ENCODE results near the gene GNAT1. TPM values are rescaled to one million over a fixed set of nuclear protein-coding genes. Genes with fewer than 3 reads are reported as not detected.

GNAT1 gene
- total and polyA plus RNA-seq, 2 of the 13 experiments (the other 11 are each of a cell fraction or from before 2014, with no cell fraction given) = 0.15 TPM; not detected in 1

GRCh38 chr3:50158530-50159146, 32.8 kb upstream of the GNAT1 start:
- Histone ChIP-seq H3K4me2 (ENCODE audit: low read depth, low read length) (no peak overlapping the region), H4K20me1 (ENCODE audit: insufficient read depth, low read length) (no peaks in the 10 kb centered on the region), H3K27me3 (ENCODE audit: control insufficient read depth in 1 of 2, insufficient read depth in 2 of 2, low read length in 2 of 2) (peaks cover 0 to 8% of the 10 kb centered on the region in 2 experiments; a peak in 2 of 5 replicates), H3K4me1 (ENCODE audit: insufficient read depth, low read length) (peaks cover 63% of the 10 kb centered on the region), H3K9me3 (ENCODE audit: low read length) (no peaks in the 10 kb centered on the region), H3K27ac (ENCODE audit: extremely low read length, insufficient read depth, low read length) (no peak overlapping the region), H2AFZ (ENCODE audit: low read length) (no peak overlapping the region), H3K79me2 (ENCODE audit: insufficient read depth, low read length) (peaks cover 9% of the 10 kb centered on the region), H3K4me3 (replicated peaks in 1 of 3; ENCODE audit: insufficient read depth in 1 of 3, low read depth in 2 of 3, low read length in 3 of 3) (no peak overlapping the region), H3K36me3 (replicated peaks in 1 of 2; ENCODE audit: control insufficient read depth in 1 of 2, insufficient read depth in 2 of 2, low read length in 2 of 2) (peaks cover 0 to 13% of the 10 kb centered on the region in 2 experiments; a peak in 1 of 5 replicates), H3K9ac (ENCODE audit: insufficient read depth, low read depth, low read length) (no peak overlapping the region)
- ChIA-PET POLR2A (interaction anchor here (1.3 to 3.7 kb wide), 2 partner anchors 9 to 45 kb away, joined by 4 to 23 read pairs; no protein-coding TSS in a partner anchor), CTCF (ENCODE audit: low intra/inter-chr PET ratio, low total read pairs) (no interaction called here)
- no TSS peak for BruUV-seq (replicated peaks)
- intact Hi-C loops (cut with micrococcal nuclease; ENCODE audit: unreplicated experiment) = no loop called here
- WGBS (ENCODE audit: low lambda C conversion rate) = 93% methylated on average over 8 of the region's 10 CpGs
- peak; percentile 45; the same call in 1 of the 2 replicates for TF ChIP-seq ZMYM3 (CRISPR knock-in tag; IDR thresholded peaks at IDR 0.05)
- TF ChIP-seq ZNF446 (CRISPR knock-in tag; IDR thresholded peaks at IDR 0.05) = no peak
- TF ChIP-seq KDM1A (CRISPR knock-in tag; IDR thresholded peaks at IDR 0.05) = peak; percentile 24; the same call in 1 of the 2 replicates
- no peak for DNase-seq (ENCODE audit: low spot score)
- ATAC-seq = no peak
- in situ Hi-C loops (cut with HindIII; ENCODE audit: extremely low pct_ligation_motif_present, low pct_unique_long_range_greater_than_20kb) = no loop called here
- no peak for FAIRE-seq

GRCh38 chr3:50160561-50160983, 30.8 kb upstream of the GNAT1 start:
- H3K4me1 ChIP-seq (ENCODE audit: insufficient read depth, low read length) = peaks cover 74% of the 10 kb centered on the region
- no peak overlapping the region for H2AFZ ChIP-seq (ENCODE audit: low read length)
- no peak overlapping the region for H3K4me3 ChIP-seq (replicated peaks in 1 of 3; ENCODE audit: insufficient read depth in 1 of 3, low read depth in 2 of 3, low read length in 3 of 3)
- DNase-seq (ENCODE audit: low spot score) = no peak
- in situ Hi-C loops (cut with HindIII; ENCODE audit: extremely low pct_ligation_motif_present, low pct_unique_long_range_greater_than_20kb) = no loop called here
- no peak for ATAC-seq
- no peak overlapping the region for H3K27ac ChIP-seq (ENCODE audit: extremely low read length, insufficient read depth, low read length)
- intact Hi-C loops (cut with micrococcal nuclease; ENCODE audit: unreplicated experiment) = no loop called here
- H3K79me2 ChIP-seq (ENCODE audit: insufficient read depth, low read length) = peaks cover 11% of the 10 kb centered on the region
- no peak for FAIRE-seq
- no peak overlapping the region for H3K9ac ChIP-seq (ENCODE audit: insufficient read depth, low read depth, low read length)
- no peaks in the 10 kb centered on the region for H4K20me1 ChIP-seq (ENCODE audit: insufficient read depth, low read length)
- ChIA-PET POLR2A (interaction anchor here (1.3 kb wide), 1 partner anchor 10 kb away, joined by 3 read pairs; no protein-coding TSS in a partner anchor), CTCF (ENCODE audit: low intra/inter-chr PET ratio, low total read pairs) (no interaction called here)
- BruUV-seq (replicated peaks) = no TSS peak
- 100% methylated on average over 1 of the region's 7 CpGs for WGBS (ENCODE audit: low lambda C conversion rate)
- H3K4me2 ChIP-seq (ENCODE audit: low read depth, low read length) = no peak overlapping the region
- H3K36me3 ChIP-seq (replicated peaks in 1 of 2; ENCODE audit: control insufficient read depth in 1 of 2, insufficient read depth in 2 of 2, low read length in 2 of 2) = peaks cover 0 to 13% of the 10 kb centered on the region in 2 experiments; a peak in 1 of 5 replicates
- no peaks in the 10 kb centered on the region for H3K27me3 ChIP-seq (ENCODE audit: control insufficient read depth in 1 of 2, insufficient read depth in 2 of 2, low read length in 2 of 2)
- H3K9me3 ChIP-seq (ENCODE audit: low read length) = no peaks in the 10 kb centered on the region
- no peak for TF ChIP-seq ZNF7 (CRISPR knock-in tag; IDR thresholded peaks at IDR 0.05)
- no peak for TF ChIP-seq SALL2 (CRISPR knock-in tag; IDR thresholded peaks at IDR 0.05)
- TF ChIP-seq SCMH1 (CRISPR knock-in tag; IDR thresholded peaks at IDR 0.05; ENCODE audit: borderline replicate concordance) = no peak
- no peak for TF ChIP-seq SP5 (CRISPR knock-in tag; IDR thresholded peaks at IDR 0.05; ENCODE audit: borderline replicate concordance, low read depth)
- TF ChIP-seq PRMT3 (CRISPR knock-in tag; IDR thresholded peaks at IDR 0.05; ENCODE audit: borderline replicate concordance, low read depth) = no peak
- no peak for TF ChIP-seq ZBTB10 (CRISPR knock-in tag; IDR thresholded peaks at IDR 0.05; ENCODE audit: borderline replicate concordance)
- no peak for TF ChIP-seq JDP2 (CRISPR knock-in tag; IDR thresholded peaks at IDR 0.05; ENCODE audit: borderline replicate concordance)
- TF ChIP-seq E2F5 (CRISPR knock-in tag; conservative IDR thresholded peaks at IDR 0.05) = no peak
- no peak for TF ChIP-seq ZNF503 (CRISPR knock-in tag; IDR thresholded peaks at IDR 0.05)
- no peak for TF ChIP-seq STAG1 (CRISPR knock-in tag; IDR thresholded peaks at IDR 0.05)

Measured in HepG2 (cell line).